AG04450 (cell line): ENCODE data around the gene KCNK7. TPM values are rescaled to one million over a fixed set of nuclear protein-coding genes. Genes with fewer than 3 reads are reported as not detected.
A peak's percentile ranks its signal among the peaks of the same experiment; 100 is the strongest.

Experiments
- CTCF ChIA-PET: fragments of 300-600, 350-600 bp; formaldehyde crosslinking; extraction: SDS; loops from one replicate; lab custom pipeline; 2022; ENCODE audit warnings: antibody characterized with exemption, inconsistent platforms; lab: Charles Lee
- POLR2A ChIA-PET: fragments of 350-600 bp; formaldehyde crosslinking; extraction: SDS; loops from one replicate; lab custom pipeline; 2021; ENCODE audit warnings: antibody characterized with exemption, inconsistent platforms; lab: Yijun Ruan, JAX
- DNase-seq: peaks from one replicate; pipeline ENCODE4 v3.0.0-alpha.2; 2011; ENCODE audit warnings: low read depth, low spot score
- H3K27ac ChIP-seq: one replicate; pipeline ENCODE4 v1.5.1; 2012; ENCODE audit warnings: low read depth, low read length, control low read depth
- H3K27me3 ChIP-seq: one replicate; pipeline ENCODE4 v1.6.0; 2012; ENCODE audit warnings: low read length; ENCODE audit not compliant: control insufficient read depth, insufficient read depth
- H3K4me3 ChIP-seq: 2 replicates; pipeline ENCODE4 v1.5.1; 2011; ENCODE audit warnings: mild to moderate bottlenecking, low read depth, low read length, control low read depth
- H3K9me3 ChIP-seq: 2 replicates; pipeline ENCODE4 v1.5.1; 2012; ENCODE audit warnings: low read length; ENCODE audit not compliant: control insufficient read depth, insufficient read depth
- CTCF ChIP-seq: IDR thresholded peaks from 2 replicates; pipeline ENCODE4 v1.5.1; 2011; ENCODE audit warnings: low read depth, low read length, control low read depth, inconsistent platforms
- polyA plus RNA-seq: library from polyadenylated mRNA; depleted of rRNA; stranded (reverse); fragments of >200 nt; gene quantifications from 2 replicates; pipeline ENCODE4 v1.2.3, GENCODE V29; 2011

The KCNK7 gene
- polyA plus RNA-seq, 1 experiment, result not detected

DNA sequence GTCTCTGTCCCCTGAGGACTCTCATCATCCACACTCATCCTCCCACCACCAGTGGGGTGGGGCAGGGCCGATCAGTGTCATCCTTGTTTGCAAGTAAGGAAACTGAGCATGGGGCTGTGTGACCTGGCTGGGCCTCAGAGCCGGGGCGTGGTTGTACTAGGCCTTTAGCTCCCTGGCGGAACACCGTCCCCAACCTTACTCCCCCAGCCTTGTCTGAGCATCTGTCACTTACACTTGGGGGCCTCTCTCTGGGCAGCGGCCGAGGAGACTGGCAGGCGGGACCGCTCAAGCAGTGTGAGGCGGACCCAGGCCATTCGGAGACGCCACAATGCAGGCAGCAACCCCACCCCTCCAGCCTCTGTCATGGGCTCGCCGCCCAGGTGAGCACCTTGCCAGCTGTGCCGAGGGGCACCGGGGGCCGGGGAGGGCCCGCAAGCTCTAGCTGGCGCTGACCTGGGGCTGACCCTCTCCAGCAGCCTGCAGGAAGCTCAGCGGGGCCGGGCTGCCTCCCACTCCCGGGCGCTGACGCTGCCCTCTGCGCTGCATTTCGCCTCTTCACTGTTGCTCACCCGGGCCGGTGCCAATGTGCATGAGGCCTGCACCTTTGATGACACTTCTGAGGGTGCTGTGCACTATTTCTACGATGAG lies 23.8 kb upstream of the KCNK7 start:
- TF ChIP-seq CTCF, result no peak
- no peaks in the 10 kb centered on the region for H3K27me3 ChIP-seq
- ChIA-PET POLR2A (no interaction called here), CTCF (no interaction called here)
- no peak overlapping the region for H3K27ac ChIP-seq
- H3K9me3 ChIP-seq, result no peaks in the 10 kb centered on the region; the same call in 1 of the 2 replicates
- no peak for DNase-seq
- H3K4me3 ChIP-seq, result no peak overlapping the region

- CTCF ChIA-PET, result no interaction called here
- no peaks in the 10 kb centered on the region; the same call in 1 of the 2 replicates for H3K9me3 ChIP-seq
- H3K27ac ChIP-seq, result no peak overlapping the region
- no peak for TF ChIP-seq CTCF
- no peak overlapping the region for H3K4me3 ChIP-seq
- no peak for DNase-seq
- no peaks in the 10 kb centered on the region for H3K27me3 ChIP-seq
- POLR2A ChIA-PET, result no interaction called here
These were observed 23.2 kb upstream of the KCNK7 start for GRCh38 chr11:65618763-65619162.

DNA sequence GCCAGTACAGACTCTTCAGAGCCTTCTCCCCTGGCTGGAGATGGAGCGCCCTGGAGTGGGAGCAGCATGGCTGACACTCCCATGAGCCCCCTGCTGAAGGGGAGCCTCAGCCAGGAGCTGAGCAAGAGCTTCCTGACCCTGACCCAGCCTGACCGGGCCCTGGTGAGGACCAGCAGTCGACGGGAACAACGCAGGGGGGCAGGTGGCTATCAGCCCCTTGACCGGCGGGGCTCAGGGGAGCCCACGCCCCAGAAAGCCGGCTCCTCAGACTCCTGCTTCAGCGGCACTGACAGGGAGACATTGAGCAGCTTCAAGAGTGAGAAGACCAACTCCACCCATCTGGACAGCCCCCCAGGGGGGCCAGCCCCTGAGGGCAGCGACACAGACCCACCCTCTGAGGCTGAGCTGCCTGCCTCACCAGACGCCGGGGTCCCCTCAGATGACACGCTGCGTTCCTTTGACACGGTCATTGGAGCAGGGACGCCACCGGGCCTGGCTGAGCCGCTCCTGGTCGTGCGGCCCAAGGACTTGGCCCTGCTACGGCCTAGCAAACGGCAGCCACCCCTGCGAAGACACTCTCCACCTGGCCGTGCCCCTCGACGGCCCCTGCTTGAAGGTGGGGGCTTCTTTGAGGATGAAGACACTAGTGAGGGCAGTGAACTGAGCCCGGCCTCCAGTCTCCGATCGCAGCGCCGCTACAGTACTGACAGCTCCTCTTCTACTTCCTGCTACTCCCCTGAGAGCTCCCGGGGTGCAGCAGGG lies 22.6 kb upstream of the KCNK7 start:
- CTCF ChIA-PET, result no interaction called here
- POLR2A ChIA-PET, result interaction anchor here (1.2 kb wide), 1 partner anchor 20 kb away, joined by 3 read pairs; the partner anchor contains the start of gene SIPA1
- no peak overlapping the region for H3K4me3 ChIP-seq

DNA sequence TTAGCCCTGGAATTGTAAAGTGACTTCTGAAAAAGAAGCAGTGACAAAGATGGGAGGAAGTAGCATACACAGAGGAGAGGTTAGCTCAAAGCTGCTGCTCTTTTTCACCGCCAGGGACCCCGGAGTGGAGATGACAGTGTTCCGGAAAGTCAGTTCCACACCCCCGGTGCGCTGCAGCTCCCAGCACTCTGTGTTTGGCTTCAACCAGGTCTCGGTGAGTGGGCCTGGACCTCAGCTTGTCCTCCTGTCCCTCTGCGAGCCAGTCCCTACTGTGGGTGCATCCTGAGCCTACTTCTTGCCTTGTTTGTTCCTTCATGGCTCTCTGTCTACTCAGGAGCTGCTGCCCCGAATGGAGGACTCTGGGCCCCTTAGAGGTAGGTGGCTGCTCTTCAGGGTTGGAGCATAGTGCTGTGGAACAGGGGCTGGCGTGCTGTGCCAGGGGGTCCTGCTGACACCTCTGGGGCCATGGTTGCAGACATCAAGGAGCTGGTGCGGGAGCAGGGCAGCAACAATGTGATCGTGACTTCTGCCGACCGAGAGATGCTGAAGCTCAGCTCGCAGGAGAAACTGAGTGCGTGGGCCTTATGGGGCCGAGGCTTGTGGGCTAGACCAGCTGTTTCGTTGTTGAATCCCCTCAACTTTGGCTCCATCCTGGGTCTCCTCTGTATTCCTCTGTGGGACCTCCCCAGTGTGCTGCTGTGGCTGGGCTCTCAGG lies 21.7 kb upstream of the KCNK7 start:
- H3K4me3 ChIP-seq, result peak overlapping the region; percentile 91
- no peaks in the 10 kb centered on the region; the same call in 1 of the 2 replicates for H3K9me3 ChIP-seq
- no peak for DNase-seq
- ChIA-PET POLR2A (interaction anchor here (1.2 kb wide), 1 partner anchor 21 kb away, joined by 3 read pairs; the partner anchor contains the start of gene SIPA1), CTCF (no interaction called here)
- H3K27me3 ChIP-seq, result no peaks in the 10 kb centered on the region
- no peak for TF ChIP-seq CTCF
- no peak overlapping the region for H3K27ac ChIP-seq

More for the DNA sequence above, 22.6 kb upstream of the KCNK7 start:
- no peak for TF ChIP-seq CTCF
- no peak for DNase-seq
- Histone ChIP-seq H3K27me3 (no peaks in the 10 kb centered on the region), H3K27ac (no peak overlapping the region), H3K9me3 (no peaks in the 10 kb centered on the region; the same call in 1 of the 2 replicates)
